ENCODE measurements around the gene TBCD.

- TF ChIP-seq MYC (IDR thresholded peaks at IDR 0.05; ENCODE audit: low read depth, low read length) (no peak), CTCF (IDR thresholded peaks at IDR 0.05; ENCODE audit: low read depth, low read length) (no peak), POLR2A (IDR thresholded peaks at IDR 0.05; ENCODE audit: extremely low read depth, insufficient read length) (no peak), MAX (IDR thresholded peaks at IDR 0.05; ENCODE audit: low read depth, low read length) (no peak)
These were observed 233.0 kb downstream of the TBCD start for GRCh38 chr17:82984751-82985427.

Data from NB4 (cell line).